ENCODE results near the gene ZNRF1. TPM values are rescaled to one million over a fixed set of nuclear protein-coding genes. Genes with fewer than 3 reads are reported as not detected.

ZNRF1 gene
- total RNA-seq, 1 donor from 2014 or later: 22.0 TPM

DNA sequence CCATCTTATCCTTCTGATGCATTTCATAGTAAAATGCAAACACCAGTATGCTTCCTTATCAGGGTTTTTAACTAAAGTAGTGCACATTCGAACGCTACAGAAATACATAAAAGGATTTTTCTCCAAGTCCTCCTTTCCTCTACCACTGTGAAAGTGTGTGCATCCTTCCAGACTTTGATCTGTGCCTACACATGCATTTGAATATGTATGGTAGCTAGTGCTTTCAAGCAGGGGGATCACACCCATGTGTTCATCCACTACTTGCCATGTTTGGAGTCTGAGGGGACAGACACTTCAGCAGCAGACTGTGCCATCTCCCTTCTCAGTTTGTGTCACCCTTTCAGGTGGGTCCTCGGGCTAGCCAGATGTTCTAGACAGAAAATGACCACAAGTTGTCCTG, 102.8 kb downstream of the ZNRF1 start:
- intact Hi-C loops (cut with DNase I): no loop called here
- no peak for DNase-seq
- no peak for ATAC-seq (ENCODE audit: poor library complexity)

DNA sequence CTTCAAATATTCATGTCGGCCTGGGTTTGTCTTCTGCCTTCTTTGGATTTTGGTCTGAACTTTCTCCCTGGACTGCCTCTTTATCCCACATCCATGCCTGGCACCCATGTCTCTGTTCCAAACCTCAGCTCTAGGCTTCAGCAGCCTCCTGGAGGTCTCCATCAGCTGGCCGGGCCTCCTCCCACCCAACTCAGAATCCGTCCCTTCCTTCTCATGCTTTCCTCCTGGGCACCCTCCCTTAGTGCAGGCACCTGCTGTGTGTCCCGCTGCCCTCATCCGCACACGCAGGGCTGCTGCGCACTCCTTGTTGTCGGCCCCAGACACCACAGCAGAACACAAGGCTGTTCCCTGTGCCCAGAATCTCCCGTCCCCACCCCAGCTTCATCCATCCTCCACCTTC, 103.8 kb downstream of the ZNRF1 start:
- ATAC-seq (ENCODE audit: poor library complexity): no peak
- DNase-seq: no peak
- intact Hi-C loops (cut with DNase I): no loop called here

DNA sequence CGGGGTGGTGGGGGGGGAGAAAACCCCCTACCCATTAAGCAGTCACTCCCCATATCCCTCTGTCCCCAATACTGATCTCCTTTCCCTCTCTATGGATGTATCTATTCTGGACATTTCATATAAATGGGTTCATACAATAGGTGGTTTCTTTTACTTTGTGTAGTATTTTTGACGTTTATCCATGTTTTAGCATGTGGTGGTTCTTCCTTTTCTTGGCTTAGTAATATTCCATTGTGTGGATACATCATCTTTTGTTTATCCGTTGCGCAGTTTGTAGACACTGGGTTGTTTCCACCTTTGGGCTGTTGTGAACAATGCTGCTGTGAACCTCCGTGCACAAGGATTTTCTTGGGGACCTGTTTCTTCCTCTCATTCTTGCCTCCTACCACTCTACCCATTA, 105.2 kb downstream of the ZNRF1 start:
- intact Hi-C loops (cut with DNase I): no loop called here
- ATAC-seq (ENCODE audit: poor library complexity) (no peak), DNase-seq (no peak)

DNA sequence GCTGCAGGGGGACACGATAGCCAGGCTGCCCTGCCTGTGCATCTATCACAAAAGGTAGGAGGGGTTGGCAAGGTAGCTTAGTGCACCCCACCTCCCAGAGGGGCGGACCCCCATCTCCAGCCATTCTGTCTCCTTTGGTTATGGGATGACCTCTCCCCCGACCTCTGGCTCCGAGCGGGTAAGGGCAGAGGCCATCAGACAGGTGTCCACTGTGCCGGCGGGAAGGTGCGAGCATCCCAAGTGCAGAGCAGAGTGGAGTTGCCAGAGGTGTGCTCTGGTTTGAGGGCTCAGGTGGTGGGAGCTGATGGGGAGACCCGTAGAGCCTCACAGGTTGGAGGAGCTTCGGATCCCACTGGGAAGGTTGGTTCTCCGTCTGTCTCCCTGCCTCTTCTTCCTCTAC, 106.0 kb downstream of the ZNRF1 start:
- intact Hi-C loops (cut with DNase I): no loop called here
- ATAC-seq (ENCODE audit: poor library complexity): no peak
- no peak for DNase-seq

DNA sequence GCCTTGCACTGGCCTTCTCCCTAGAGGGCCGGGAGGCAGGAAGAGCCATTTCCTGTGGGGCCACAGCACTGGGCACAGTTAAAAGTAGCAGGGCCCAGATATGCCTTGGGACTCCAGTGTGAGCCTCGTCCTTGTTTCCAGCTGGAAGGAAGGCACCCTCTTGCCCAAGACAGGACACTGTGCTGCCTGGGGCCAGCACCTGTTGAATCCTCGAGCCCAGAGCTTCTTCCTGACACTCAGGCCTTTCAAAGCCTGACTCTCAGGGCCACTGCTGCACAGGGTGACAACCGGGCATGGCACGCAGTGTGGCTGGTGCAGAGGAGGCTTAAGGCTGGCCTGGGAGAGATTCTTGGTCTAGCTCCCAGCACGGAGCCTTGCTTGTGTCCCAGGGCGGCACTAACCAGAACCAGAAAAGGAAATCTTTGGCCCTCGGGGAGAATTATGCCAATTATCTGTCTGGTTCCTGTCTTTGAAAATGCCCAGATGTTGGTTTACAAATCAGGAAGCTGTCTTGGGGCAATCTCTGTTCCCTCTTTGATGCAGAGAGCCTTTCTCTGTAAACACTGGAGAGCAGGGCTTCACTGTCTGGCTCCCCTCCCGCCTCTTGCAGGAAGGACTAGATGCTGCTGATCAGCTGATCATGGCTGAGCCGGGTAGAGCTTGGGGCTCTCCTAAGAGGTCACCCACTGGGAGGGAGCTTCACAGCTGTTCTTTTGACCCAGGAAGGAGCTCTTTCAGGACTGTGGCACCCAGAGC, 106.7 kb downstream of the ZNRF1 start:
- DNase-seq: peak; percentile 73
- intact Hi-C loops (cut with DNase I): no loop called here
- ATAC-seq (ENCODE audit: poor library complexity): peak; percentile 45

DNA sequence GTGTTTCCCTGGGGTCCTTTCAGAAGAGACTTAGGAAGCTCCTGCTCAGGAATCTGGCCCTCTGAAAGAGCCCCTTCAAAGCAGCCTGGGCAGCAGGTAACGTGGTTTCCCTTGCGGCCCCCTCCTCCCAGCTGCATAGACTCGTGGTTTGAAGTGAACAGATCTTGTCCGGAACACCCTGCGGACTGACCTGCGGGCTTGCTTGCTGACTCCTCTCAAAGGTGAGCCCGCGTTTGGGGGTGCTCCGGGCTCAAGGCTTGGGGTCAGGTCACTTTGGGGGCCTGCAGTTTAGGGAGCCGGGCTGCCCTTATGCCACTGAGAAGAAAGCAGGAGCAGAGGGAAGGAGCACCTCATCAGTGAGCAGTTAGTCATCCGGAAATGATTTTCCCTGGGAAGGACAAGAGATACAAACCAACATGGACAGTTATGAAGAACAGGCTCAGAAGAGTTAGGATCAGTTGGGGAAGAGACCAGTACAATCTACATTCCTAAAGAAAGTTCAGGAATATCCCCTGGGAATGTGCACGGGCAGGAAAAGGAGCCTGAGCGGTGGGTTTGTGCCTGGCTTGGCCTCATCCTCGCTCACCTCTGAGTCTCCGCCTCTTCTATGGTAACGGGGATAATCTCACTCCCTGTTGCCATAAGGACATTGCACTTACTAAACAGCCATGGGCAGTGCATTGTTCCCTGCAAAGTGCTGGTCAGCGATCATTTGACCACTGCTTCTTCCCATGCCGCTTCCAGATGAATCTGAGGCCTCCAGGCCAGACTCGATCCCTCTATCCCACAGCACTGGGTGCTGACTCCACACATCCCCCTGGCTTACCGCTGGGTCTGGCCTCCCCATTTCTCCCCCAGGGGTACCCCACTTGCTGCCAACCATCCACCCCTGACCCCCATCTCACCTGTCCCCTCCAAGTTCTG, 107.8 kb downstream of the ZNRF1 start:
- ATAC-seq (ENCODE audit: poor library complexity) (no peak), DNase-seq (no peak)
- intact Hi-C loops (cut with DNase I): no loop called here

DNA sequence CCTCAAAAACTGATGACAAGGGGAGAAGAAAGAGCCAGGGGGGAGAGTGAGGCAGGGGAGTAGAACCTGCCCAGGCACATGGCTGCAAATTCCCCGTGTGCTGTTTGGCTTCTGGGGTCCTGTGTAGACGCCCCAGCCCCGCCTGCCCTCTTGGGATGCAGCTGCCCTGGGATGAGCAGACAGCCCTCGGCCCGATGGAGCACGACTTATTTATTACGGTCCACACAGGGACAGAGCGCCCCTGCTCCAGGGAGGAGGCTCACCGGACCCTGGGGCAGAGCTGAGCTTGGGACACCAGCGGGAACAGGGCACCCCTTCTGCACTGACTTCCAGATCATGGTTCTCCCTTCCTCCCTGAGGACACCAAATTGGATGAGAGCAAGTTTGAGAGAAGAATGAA, 108.7 kb downstream of the ZNRF1 start:
- no peak for ATAC-seq (ENCODE audit: poor library complexity)
- intact Hi-C loops (cut with DNase I): no loop called here
- no peak for DNase-seq

DNA sequence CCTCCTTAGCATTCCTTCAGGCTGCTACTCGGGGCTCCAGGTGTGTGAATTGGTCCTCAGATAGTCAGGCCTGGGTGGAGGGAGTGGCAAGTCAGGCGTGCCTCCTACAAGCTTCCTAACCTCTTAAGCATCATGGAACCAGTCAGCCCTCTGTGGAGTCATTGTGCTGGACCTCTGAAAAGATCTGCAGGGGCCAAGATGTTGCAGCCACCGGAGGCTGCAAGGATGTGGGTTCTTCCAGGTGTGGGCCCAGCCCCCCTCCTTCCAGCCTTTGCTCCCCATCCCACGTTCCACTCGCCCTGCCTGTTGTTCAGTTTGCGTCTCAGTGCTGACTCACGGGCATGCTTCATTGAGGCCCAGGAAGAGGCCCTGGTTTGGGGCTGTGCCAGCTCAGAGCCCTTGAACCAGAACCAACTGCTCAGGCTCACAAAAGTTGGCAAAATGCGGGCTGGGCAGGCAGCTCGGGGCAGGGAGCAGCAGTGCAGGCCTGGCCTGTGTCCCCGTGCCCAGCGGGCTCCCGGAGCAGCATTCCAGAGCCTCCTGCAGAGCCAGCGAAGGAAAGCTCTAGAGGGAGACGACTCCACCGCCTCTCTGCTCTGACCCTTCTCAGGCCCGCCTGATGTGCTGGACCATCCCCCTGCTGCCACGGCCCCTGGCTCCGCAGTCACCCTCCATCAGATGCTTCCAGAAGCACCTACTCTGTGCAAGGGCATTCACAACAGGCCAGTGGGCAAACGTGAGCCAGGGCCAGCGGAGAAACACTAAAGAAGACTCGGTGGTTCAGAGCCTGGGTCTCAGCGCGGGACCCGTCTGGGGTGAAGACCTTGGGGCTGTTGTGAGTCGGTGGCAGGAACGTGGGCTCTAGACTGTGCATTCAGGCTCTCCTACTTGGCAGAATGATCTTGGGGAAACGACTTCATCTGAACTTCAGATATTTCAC, 110.2 kb downstream of the ZNRF1 start:
- DNase-seq (peak; percentile 91), ATAC-seq (ENCODE audit: poor library complexity) (peak; percentile 57)
- intact Hi-C loops (cut with DNase I): no loop called here

DNA sequence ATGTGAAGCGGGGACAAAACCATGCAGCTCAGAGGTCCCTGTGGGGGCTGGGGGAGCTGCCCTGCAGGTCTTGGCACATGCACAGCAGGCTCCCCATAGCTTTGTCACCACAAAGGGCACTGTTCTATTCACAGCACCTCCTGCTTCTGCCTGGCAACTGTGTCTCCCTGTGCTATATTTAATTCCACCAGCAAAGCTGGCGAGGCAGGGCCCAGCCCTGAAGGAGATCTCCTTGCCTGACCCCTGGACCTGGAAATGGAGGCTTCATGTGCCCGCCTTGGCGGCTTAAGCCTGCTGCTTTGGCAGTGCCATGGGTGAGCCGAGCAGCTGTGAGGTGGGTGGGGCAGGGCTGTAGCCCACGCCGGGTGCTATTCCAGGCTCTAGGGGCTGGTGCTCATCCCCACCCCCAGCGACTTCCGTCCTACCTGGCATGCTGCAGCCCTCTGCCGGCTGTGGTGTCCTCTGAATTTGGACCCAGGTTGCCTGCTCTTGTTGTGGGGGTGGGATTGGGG, 111.0 kb downstream of the ZNRF1 start:
- ATAC-seq (ENCODE audit: poor library complexity) (peak; percentile 67), DNase-seq (peak; percentile 84)
- intact Hi-C loops (cut with DNase I): loop anchor here (2.0 to 10.0 kb wide), 2 partner anchors 111 to 235 kb away; partner anchors contain the start of gene ZNRF1

DNA sequence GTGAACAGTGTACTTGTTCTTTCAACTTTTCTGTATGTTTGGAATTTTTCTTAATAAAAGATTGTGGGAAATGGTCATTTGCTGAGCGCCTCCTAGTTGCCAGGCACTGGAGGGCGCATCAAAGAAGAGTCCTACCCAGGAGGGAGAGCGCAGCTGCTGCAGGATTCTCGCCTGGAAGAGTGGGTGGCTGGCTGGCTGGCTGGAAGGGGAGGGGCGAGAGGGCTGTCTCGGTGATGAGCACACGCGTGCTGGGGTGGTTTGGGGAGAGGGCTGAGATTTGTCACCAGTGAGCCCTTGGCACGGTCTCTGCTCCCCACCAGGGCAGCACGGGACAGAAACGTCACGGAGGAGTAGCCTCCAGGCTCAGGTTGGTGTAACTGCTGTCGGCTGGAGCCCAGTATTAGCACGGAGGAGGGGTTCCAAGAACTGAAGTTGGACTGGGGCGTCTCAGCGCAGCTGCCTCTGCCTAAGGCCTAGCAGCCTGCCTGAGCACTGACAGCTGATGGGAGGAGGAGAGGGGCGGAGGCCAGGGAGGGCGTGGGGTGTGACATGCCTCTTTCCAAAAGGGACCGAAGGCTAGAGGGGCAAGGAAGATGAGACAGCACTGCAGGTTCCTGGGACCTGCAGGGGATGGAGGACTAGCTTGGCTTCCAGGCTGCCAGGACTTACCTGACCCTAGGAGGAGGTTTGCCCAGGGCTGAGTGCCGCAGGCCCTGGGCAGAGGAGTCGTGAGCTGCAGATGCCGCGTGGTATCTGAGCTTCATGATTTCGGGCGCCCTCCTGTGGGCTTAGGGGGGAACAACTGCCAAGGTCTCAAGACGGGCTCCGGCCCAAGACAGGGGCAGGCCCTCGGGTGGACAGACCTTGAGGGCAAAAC, 112.1 kb downstream of the ZNRF1 start:
- DNase-seq: peak; percentile 92
- intact Hi-C loops (cut with DNase I): loop anchor here (2.0 to 10.0 kb wide), 2 partner anchors 112 to 236 kb away; partner anchors contain the start of gene ZNRF1
- peak; percentile 67 for ATAC-seq (ENCODE audit: poor library complexity)

DNA sequence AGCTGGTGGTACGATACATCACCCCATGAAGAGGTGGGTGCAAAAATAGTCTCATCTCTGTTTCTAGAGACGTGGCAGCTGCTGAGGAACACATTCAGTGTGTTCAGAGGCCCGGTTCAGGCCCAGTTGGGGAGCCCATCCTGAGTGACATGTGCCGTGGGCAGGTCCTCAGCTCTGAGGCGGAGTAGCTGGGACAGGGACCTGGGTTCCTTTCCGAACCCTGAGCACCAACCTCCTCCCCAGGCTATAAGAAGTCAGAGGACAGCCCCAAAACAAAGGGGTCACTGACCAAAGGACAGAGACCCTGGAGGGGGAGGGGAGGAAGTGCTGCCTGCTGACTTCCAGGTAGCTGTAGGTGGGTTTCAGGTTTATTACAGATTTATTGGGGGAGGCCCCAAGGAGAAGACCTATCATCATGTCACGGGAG, 112.7 kb downstream of the ZNRF1 start:
- ATAC-seq (ENCODE audit: poor library complexity) (peak; percentile 0), DNase-seq (no peak)
- intact Hi-C loops (cut with DNase I): loop anchor here (2.0 to 10.0 kb wide), 2 partner anchors 113 to 237 kb away; partner anchors contain the start of gene ZNRF1

DNA sequence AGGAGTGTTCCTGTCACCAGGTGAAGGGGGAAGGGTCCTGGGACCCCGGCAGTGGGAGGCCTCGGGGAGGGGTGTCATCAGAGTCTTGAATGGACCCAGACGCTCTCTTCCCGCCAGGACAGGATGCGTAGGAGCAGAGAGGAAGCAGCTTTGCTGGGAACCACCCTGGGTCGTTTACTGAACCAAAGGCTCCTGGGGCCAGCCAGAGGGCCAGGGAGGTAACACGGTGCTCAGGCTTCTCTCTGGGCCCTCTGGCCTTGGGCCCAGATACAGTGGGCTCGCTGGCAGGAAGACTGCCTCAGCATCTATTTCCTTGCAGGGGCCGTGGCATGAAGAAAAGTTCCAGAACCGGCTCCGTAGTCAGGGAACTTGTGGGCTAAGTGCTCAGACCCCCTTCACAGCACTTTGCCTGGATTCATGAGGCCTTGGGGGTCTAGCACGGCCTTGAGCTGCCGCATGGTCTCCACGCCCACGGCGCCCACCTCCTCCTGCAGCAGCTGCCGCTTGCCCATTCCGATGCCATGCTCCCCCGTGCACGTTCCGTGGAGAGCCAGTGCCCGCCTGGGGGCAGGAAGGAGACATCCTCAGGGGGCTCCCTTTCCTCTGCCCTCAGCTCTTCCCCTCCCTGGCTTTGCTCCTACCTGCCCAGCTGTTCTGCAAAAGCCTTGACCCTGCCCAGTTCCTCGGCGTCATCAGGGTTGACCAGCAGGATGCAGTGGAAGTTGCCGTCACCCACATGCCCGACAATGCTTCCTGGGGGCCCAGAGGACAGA, 113.3 kb downstream of the ZNRF1 start:
- DNase-seq (no peak), ATAC-seq (ENCODE audit: poor library complexity) (no peak)
- intact Hi-C loops (cut with DNase I): loop anchor here (2.0 to 10.0 kb wide), 2 partner anchors 113 to 237 kb away; partner anchors contain the start of gene ZNRF1

DNA sequence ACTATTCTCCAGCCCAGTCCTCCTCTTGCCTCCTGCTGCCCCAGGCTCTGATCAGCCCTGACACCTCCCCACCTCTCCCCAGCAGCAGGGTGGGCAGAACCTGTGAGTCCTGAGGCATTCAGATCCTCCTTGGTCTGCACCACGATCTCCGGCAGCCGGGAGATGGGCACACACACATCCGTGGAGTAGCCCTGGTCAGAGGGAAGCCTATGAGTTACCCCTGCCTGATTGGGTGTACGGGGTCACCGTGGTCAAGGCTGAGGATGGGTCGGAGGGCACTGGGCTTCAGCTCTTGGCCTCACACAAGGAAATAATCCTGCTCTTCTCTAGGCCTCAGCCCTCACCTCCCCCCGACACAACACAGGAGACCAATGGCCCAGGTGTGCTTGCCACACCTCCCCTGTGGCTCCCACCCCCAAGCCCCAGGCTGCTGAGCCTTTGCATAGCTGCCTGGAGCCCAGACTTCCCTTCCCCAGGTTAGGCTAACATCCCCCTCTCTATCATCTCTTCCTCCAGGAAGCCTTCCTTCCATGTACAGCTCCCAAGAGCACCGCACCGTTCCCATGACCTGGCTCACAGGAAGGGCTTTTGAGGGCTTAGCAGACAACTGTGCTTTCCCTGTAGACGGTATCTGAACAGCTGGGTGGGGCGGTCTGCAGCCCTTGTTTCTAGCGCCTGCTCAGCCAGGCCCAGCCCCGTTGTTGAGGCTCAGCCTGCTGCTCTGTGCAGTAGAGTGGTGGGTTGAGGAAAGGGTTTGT, 114.1 kb downstream of the ZNRF1 start:
- intact Hi-C loops (cut with DNase I): loop anchor here (10.0 kb wide), 1 partner anchor 238 kb away; no protein-coding TSS in a partner anchor
- DNase-seq: no peak
- ATAC-seq (ENCODE audit: poor library complexity): no peak

DNA sequence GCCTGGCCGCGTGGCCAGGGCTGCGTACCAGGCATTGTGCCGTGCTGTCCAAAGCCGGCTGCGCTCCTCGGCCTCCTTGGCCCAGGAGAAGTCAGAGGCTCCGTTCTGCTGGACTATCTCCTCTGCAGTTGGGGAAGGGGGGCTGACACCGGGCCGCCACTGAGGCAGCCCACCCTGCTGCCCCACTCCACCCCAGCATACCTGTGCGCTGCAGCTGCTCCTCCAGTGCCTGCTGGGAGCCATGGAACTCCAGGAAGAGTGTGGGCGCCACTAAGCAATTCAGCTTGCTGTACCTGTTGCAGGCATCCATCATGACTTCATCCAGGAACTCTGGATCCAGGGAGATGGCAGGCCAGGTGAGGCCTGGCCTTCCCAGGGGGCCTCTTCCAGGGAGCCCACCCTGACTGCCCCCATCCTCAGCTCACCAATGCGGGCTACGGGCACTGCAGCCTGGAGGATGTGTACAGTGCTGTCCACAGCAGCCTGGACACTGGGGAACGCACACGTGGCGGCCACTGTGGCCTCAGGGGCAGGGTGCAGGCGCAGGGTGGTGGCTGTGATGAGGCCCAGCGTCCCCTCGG, 114.8 kb downstream of the ZNRF1 start:
- no peak for DNase-seq
- intact Hi-C loops (cut with DNase I): loop anchor here (10.0 kb wide), 1 partner anchor 239 kb away; no protein-coding TSS in a partner anchor
- no peak for ATAC-seq (ENCODE audit: poor library complexity)

DNA sequence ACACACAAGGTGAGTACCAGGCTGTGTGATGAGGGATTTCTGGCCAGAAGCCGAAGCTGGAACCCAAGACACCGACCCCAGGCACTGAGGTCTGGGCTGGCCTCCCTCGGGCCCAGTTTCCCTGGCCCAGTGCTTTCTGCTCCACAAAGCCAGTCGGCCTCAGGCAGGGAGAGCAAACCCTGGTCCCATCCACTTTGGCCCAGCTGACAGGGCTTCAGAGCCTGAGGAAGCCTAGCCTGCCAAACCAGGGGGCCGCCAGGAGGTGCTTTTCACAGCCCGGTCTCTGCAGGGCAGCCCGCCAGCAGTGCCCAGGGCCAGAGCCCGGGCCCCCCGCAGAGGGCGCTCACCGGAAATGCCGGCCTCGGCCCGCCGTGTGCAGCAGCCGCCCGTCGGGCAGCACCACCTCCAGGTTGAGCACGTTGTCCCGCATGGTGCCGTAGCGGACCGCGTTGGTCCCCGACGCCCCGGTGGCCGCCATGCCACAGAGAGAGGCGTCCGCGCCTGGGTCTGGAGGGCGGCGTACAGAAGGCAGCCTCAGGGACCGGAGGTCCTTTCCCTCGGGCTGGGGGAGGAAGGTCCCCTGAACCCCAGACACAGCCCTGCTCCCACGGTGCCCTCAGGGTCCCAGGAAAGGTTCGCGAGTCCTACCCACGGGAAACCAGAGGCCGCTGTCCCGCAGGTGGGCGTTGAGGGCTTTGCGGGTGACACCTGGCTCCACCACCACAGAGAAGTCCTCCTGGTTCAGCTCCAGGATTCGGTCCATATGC, 115.5 kb downstream of the ZNRF1 start:
- intact Hi-C loops (cut with DNase I): loop anchor here (10.0 kb wide), 1 partner anchor 240 kb away; no protein-coding TSS in a partner anchor
- DNase-seq (no peak), ATAC-seq (ENCODE audit: poor library complexity) (no peak)

Data from Right ventricle myocardium superior (tissue), 1 donor.